Esophagus squamous epithelium (tissue), 4 donors: ENCODE results near the gene PCCA.

ENCODE experiments used
- POLR2A ChIP-seq, 4 donors: fragments of 450-650 bp; IDR thresholded peaks; one replicate each; pipeline ENCODE4 v1.6.1; 2017; ENCODE audit warnings: antibody characterized with exemption in 4 of 4, mild to moderate bottlenecking in 4 of 4, moderate library complexity in 3 of 4
- TF ChIP-seq, protein P1 (sequence below), 6 experiments: fragments of 450-650 bp in 4 of 6; fragments of 200-600 bp in 2 of 6; sonication (generic) in 2 of 6; IDR thresholded peaks; one replicate each; pipeline ENCODE4 v1.5.1; 2016 to 2019; ENCODE audit warnings: antibody characterized with exemption in 6 of 6, mild to moderate bottlenecking in 4 of 6, moderate library complexity in 4 of 6

DNA sequence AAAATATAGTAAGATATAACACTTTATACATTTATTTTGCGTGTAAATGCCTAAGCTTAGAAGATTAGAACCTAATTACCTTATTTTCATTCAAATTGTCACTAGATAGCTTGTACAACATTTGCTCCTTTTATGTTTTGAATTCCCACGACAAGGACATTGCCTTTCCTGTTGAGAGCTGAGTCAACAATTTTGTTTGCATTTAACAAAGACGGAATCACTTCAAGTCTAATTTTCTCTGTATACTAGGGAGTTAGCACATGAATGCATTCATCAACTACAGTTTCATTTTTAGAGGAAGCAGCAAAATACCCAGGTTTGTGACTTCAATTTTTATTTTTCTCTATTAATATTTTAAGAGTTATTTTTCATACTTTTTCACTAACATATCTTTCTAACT is 48.7 kb upstream of the PCCA start:
- TF ChIP-seq, protein P1, sequence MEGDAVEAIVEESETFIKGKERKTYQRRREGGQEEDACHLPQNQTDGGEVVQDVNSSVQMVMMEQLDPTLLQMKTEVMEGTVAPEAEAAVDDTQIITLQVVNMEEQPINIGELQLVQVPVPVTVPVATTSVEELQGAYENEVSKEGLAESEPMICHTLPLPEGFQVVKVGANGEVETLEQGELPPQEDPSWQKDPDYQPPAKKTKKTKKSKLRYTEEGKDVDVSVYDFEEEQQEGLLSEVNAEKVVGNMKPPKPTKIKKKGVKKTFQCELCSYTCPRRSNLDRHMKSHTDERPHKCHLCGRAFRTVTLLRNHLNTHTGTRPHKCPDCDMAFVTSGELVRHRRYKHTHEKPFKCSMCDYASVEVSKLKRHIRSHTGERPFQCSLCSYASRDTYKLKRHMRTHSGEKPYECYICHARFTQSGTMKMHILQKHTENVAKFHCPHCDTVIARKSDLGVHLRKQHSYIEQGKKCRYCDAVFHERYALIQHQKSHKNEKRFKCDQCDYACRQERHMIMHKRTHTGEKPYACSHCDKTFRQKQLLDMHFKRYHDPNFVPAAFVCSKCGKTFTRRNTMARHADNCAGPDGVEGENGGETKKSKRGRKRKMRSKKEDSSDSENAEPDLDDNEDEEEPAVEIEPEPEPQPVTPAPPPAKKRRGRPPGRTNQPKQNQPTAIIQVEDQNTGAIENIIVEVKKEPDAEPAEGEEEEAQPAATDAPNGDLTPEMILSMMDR (IDR thresholded peaks at IDR 0.05) = no peak
- TF ChIP-seq POLR2A (IDR thresholded peaks at IDR 0.05) = no peak
